GM12872 (cell line): ENCODE results near the gene USH2A.

Source experiments
- CTCF ChIP-seq: IDR thresholded peaks from 3 replicates; pipeline ENCODE4 v1.5.1; 2011; ENCODE audit warnings: low read depth, mild to moderate bottlenecking, low read length, moderate library complexity; ENCODE audit not compliant: insufficient read depth

USH2A gene

GRCh38 chr1:215599418-215600074, 823.7 kb downstream of the USH2A start:
- no peak for TF ChIP-seq CTCF

GRCh38 chr1:215597961-215598360, 825.3 kb downstream of the USH2A start:
- TF ChIP-seq CTCF, result no peak

GRCh38 chr1:215595231-215595630, 828.0 kb downstream of the USH2A start:
- no peak for TF ChIP-seq CTCF

GRCh38 chr1:215594640-215595039, 828.6 kb downstream of the USH2A start:
- no peak for TF ChIP-seq CTCF

GRCh38 chr1:215590779-215591491, 832.3 kb downstream of the USH2A start:
- TF ChIP-seq CTCF, result no peak

GRCh38 chr1:215589650-215590435, 833.4 kb downstream of the USH2A start:
- no peak for TF ChIP-seq CTCF

GRCh38 chr1:215584389-215584788, 838.9 kb downstream of the USH2A start:
- no peak for TF ChIP-seq CTCF
